ENCODE results near the gene CENATAC. TPM values are rescaled to one million over a fixed set of nuclear protein-coding genes. Genes with fewer than 3 reads are reported as not detected.

The CENATAC gene
- polyA plus RNA-seq, 1 donor from 2014 or later = 70.3 TPM

- TF ChIP-seq TAF1 (IDR thresholded peaks at IDR 0.05; ENCODE audit: low read depth) (no peak), EZH2 (IDR thresholded peaks at IDR 0.05; ENCODE audit: borderline replicate concordance, insufficient read depth, low read length, poor library complexity, severe bottlenecking) (no peak), POLR2AphosphoS5 (IDR thresholded peaks at IDR 0.05) (no peak), EP300 (conservative IDR thresholded peaks at IDR 0.05; ENCODE audit: poor library complexity, severe bottlenecking) (no peak), SMC3 (conservative IDR thresholded peaks at IDR 0.05; ENCODE audit: poor library complexity) (no peak), RAD21 (conservative IDR thresholded peaks at IDR 0.05) (no peak), MXI1 (conservative IDR thresholded peaks at IDR 0.05; ENCODE audit: poor library complexity, severe bottlenecking) (no peak)
- TF ChIP-seq, protein P1, sequence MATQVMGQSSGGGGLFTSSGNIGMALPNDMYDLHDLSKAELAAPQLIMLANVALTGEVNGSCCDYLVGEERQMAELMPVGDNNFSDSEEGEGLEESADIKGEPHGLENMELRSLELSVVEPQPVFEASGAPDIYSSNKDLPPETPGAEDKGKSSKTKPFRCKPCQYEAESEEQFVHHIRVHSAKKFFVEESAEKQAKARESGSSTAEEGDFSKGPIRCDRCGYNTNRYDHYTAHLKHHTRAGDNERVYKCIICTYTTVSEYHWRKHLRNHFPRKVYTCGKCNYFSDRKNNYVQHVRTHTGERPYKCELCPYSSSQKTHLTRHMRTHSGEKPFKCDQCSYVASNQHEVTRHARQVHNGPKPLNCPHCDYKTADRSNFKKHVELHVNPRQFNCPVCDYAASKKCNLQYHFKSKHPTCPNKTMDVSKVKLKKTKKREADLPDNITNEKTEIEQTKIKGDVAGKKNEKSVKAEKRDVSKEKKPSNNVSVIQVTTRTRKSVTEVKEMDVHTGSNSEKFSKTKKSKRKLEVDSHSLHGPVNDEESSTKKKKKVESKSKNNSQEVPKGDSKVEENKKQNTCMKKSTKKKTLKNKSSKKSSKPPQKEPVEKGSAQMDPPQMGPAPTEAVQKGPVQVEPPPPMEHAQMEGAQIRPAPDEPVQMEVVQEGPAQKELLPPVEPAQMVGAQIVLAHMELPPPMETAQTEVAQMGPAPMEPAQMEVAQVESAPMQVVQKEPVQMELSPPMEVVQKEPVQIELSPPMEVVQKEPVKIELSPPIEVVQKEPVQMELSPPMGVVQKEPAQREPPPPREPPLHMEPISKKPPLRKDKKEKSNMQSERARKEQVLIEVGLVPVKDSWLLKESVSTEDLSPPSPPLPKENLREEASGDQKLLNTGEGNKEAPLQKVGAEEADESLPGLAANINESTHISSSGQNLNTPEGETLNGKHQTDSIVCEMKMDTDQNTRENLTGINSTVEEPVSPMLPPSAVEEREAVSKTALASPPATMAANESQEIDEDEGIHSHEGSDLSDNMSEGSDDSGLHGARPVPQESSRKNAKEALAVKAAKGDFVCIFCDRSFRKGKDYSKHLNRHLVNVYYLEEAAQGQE (IDR thresholded peaks at IDR 0.05; ENCODE audit: borderline replicate concordance) = no peak
- TF ChIP-seq, protein P2, sequence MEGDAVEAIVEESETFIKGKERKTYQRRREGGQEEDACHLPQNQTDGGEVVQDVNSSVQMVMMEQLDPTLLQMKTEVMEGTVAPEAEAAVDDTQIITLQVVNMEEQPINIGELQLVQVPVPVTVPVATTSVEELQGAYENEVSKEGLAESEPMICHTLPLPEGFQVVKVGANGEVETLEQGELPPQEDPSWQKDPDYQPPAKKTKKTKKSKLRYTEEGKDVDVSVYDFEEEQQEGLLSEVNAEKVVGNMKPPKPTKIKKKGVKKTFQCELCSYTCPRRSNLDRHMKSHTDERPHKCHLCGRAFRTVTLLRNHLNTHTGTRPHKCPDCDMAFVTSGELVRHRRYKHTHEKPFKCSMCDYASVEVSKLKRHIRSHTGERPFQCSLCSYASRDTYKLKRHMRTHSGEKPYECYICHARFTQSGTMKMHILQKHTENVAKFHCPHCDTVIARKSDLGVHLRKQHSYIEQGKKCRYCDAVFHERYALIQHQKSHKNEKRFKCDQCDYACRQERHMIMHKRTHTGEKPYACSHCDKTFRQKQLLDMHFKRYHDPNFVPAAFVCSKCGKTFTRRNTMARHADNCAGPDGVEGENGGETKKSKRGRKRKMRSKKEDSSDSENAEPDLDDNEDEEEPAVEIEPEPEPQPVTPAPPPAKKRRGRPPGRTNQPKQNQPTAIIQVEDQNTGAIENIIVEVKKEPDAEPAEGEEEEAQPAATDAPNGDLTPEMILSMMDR (IDR thresholded peaks at IDR 0.05; ENCODE audit: poor library complexity, severe bottlenecking) = no peak
- no peaks in the 10 kb centered on the region for H3K9me2 ChIP-seq (ENCODE audit: insufficient read depth, low read length)
- H4K20me1 ChIP-seq (ENCODE audit: insufficient read depth) = no peaks in the 10 kb centered on the region
- H3K4me2 ChIP-seq (ENCODE audit: low read length) = no peak overlapping the region
- H3K79me2 ChIP-seq (replicated peaks; ENCODE audit: insufficient read depth, low read length) = peaks cover 24% of the 10 kb centered on the region
- H3K27ac ChIP-seq (ENCODE audit: low read length) = no peak overlapping the region
- no peaks in the 10 kb centered on the region for H3K9me3 ChIP-seq (ENCODE audit: low read length)
- no peak overlapping the region for H3K9ac ChIP-seq (ENCODE audit: low read length)
- H3K4me3 ChIP-seq (ENCODE audit: low read length) = no peak overlapping the region
- H3F3A ChIP-seq (ENCODE audit: insufficient read depth, low read length, poor library complexity, severe bottlenecking) = no peaks in the 10 kb centered on the region
- H3K36me3 ChIP-seq (ENCODE audit: insufficient read depth, low read length) = peaks cover 12% of the 10 kb centered on the region
- H3K27me3 ChIP-seq (ENCODE audit: insufficient read depth, low read depth, low read length) = no peaks in the 10 kb centered on the region
- H2AFZ ChIP-seq (ENCODE audit: low read depth, low read length) = no peak overlapping the region
Observed at GRCh38 chr11:119012629-119013170, 14.8 kb downstream of the CENATAC start.

DNA sequence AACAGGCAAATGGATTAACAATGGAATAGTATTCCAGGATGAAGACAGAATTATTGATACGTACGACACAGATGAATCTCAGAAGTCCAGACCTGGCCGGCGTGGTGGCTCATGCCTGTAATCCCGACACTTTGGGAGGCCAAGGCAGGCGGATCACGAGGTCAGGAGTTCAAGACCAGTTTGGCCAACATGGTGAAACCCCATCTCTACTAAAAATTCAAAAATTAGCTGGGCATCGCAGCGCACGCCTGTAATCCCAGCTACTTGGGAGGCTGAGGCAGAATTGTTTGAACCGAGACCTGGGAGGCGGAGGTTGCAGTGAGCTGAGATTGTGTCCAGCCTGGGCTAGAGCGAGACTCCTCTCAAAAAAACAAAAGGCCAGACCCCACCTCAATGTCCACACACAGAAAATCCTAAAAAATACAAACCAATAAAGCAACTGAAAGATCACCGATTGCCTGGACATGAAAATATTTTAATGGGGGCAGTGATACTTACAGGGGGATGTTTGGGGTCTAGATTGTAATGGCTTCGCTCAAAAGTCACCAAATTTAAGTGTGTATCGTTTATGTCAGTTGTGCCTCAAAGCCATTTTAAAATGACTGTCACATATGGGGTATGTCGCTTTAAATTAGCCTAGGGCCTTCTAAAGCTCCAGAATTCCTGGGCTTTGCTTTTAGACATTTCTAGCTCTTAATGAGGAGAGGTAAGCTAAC is 16.4 kb downstream of the CENATAC start:
- H2AFZ ChIP-seq (ENCODE audit: low read depth, low read length) = no peak overlapping the region
- peaks cover 28% of the 10 kb centered on the region for H3K79me2 ChIP-seq (replicated peaks; ENCODE audit: insufficient read depth, low read length)
- H3K27ac ChIP-seq (ENCODE audit: low read length) = no peak overlapping the region
- H3K9ac ChIP-seq (ENCODE audit: low read length) = no peak overlapping the region
- no peaks in the 10 kb centered on the region for H3K27me3 ChIP-seq (ENCODE audit: insufficient read depth, low read depth, low read length)
- no peak overlapping the region for H3K4me3 ChIP-seq (ENCODE audit: low read length)
- H3K36me3 ChIP-seq (ENCODE audit: insufficient read depth, low read length) = peaks cover 12% of the 10 kb centered on the region
- no peaks in the 10 kb centered on the region for H3K9me2 ChIP-seq (ENCODE audit: insufficient read depth, low read length)
- TF ChIP-seq MXI1 (conservative IDR thresholded peaks at IDR 0.05; ENCODE audit: poor library complexity, severe bottlenecking) (no peak), POLR2AphosphoS5 (IDR thresholded peaks at IDR 0.05) (no peak), TAF1 (IDR thresholded peaks at IDR 0.05; ENCODE audit: low read depth) (no peak), SMC3 (conservative IDR thresholded peaks at IDR 0.05; ENCODE audit: poor library complexity) (no peak)
- TF ChIP-seq, protein P2 (IDR thresholded peaks at IDR 0.05; ENCODE audit: poor library complexity, severe bottlenecking) = no peak
- H3F3A ChIP-seq (ENCODE audit: insufficient read depth, low read length, poor library complexity, severe bottlenecking) = no peaks in the 10 kb centered on the region
- H4K20me1 ChIP-seq (ENCODE audit: insufficient read depth) = no peaks in the 10 kb centered on the region
- H3K9me3 ChIP-seq (ENCODE audit: low read length) = no peaks in the 10 kb centered on the region
- H3K4me2 ChIP-seq (ENCODE audit: low read length) = no peak overlapping the region

Data from neural cell (in vitro differentiated cells).